ENCODE results near the gene USP4. TPM values are rescaled to one million over a fixed set of nuclear protein-coding genes. Genes with fewer than 3 reads are reported as not detected.

The USP4 gene
- polyA plus RNA-seq, 3 donors = 68.6 to 125 (median 78.9) TPM

- peaks cover 74 to 92% of the 10 kb centered on the region in 2 donors for H3K36me3 Mint-ChIP-seq
- intact Hi-C loops (cut with micrococcal nuclease) = no loop called here
- no peaks in the 10 kb centered on the region for H3K4me1 Mint-ChIP-seq
- no peak for DNase-seq
- Histone ChIP-seq H3K79me2 (ENCODE audit: insufficient read depth, low read length) (peaks cover 27% of the 10 kb centered on the region), H3K36me3 (replicated peaks in 1 of 2; ENCODE audit: control insufficient read depth in 1 of 2, insufficient read depth in 2 of 2, low read length in 2 of 2) (peaks cover 85 to 96% of the 10 kb centered on the region in 2 donors), H3K4me3 (replicated peaks in 1 of 3; ENCODE audit: low read depth in 2 of 3, low read length in 3 of 3) (no peak overlapping the region), H3K4me1 (ENCODE audit: control insufficient read depth in 1 of 2, insufficient read depth in 2 of 2, low read length in 2 of 2) (no peaks in the 10 kb centered on the region), H3K27me3 (ENCODE audit: control insufficient read depth in 2 of 2, insufficient read depth in 2 of 2, low read length in 2 of 2) (no peaks in the 10 kb centered on the region), H3K9ac (ENCODE audit: insufficient read depth, low read length, poor library complexity, severe bottlenecking) (no peak overlapping the region), H4K20me1 (ENCODE audit: insufficient read depth, low read length) (peaks cover 87% of the 10 kb centered on the region), H3K9me3 (replicated peaks in 1 of 2; ENCODE audit: control insufficient read depth in 1 of 2, insufficient read depth in 1 of 2, low read length in 2 of 2) (no peaks in the 10 kb centered on the region), H2AFZ (ENCODE audit: insufficient read depth, low read depth, low read length, poor library complexity, severe bottlenecking) (no peak overlapping the region), H3K4me2 (replicated peaks; ENCODE audit: extremely low read depth, low read length, poor library complexity, severe bottlenecking) (no peak overlapping the region), H3K27ac (ENCODE audit: low read depth in 1 of 2, low read length in 2 of 2) (no peak overlapping the region)
- no peak overlapping the region for H3K27ac Mint-ChIP-seq
- 100% methylated on average over 2 of the region's 5 CpGs for WGBS (ENCODE audit: insufficient coverage)
- H3K4me3 Mint-ChIP-seq = no peak overlapping the region
- TF ChIP-seq CTCF (IDR thresholded peaks at IDR 0.05) = no peak
- H3K9me3 Mint-ChIP-seq = no peaks in the 10 kb centered on the region
- H3K27me3 Mint-ChIP-seq (ENCODE audit: low read depth in 3 of 3) = no peaks in the 10 kb centered on the region
Observed at GRCh38 chr3:49305608-49306007, 34.2 kb downstream of the USP4 start.

DNA sequence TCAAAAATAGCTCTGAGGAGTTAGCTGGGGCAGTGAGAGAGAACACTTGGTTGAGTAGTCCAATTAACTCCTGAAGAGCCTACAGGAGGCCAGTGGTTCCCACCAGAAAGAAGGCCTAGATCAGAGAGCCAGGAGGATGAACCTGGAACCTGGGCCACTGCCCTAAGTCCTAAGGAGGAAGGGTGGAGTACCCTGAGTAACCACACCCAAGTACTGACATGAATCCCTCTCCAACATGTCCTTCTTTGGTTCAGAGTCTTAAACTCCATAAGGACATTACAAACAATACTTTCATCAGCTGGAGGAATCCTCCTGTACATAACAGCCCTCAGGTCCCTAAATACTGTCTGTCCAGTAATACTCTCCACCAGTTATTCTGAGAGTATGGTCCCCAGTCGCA lies 37.2 kb downstream of the USP4 start:
- no peak overlapping the region for H3K4me2 ChIP-seq (replicated peaks; ENCODE audit: extremely low read depth, low read length, poor library complexity, severe bottlenecking)
- H3K27ac ChIP-seq (ENCODE audit: low read depth in 1 of 2, low read length in 2 of 2) = peak overlapping the region in 1 of 2 donors; percentile 31
- H3K27ac Mint-ChIP-seq = peak overlapping the region in 2 of 7 donors; percentile 50 to 70
- H3K36me3 ChIP-seq (replicated peaks in 1 of 2; ENCODE audit: control insufficient read depth in 1 of 2, insufficient read depth in 2 of 2, low read length in 2 of 2) = peaks cover 86 to 96% of the 10 kb centered on the region in 2 donors
- H3K27me3 Mint-ChIP-seq (ENCODE audit: low read depth in 3 of 3) = peaks cover 0 to 2% (median 0%) of the 10 kb centered on the region in 3 donors
- H2AFZ ChIP-seq (ENCODE audit: insufficient read depth, low read depth, low read length, poor library complexity, severe bottlenecking) = no peak overlapping the region
- no peaks in the 10 kb centered on the region for H3K4me1 Mint-ChIP-seq
- peaks cover 0 to under 1% of the 10 kb centered on the region in 2 donors for H3K4me1 ChIP-seq (ENCODE audit: control insufficient read depth in 1 of 2, insufficient read depth in 2 of 2, low read length in 2 of 2)
- H3K36me3 Mint-ChIP-seq = peaks cover 79 to 96% of the 10 kb centered on the region in 2 donors
- intact Hi-C loops (cut with micrococcal nuclease) = no loop called here
- no peaks in the 10 kb centered on the region for H3K9me3 Mint-ChIP-seq
- H3K27me3 ChIP-seq (ENCODE audit: control insufficient read depth in 2 of 2, insufficient read depth in 2 of 2, low read length in 2 of 2) = no peaks in the 10 kb centered on the region
- H3K9ac ChIP-seq (ENCODE audit: insufficient read depth, low read length, poor library complexity, severe bottlenecking) = no peak overlapping the region
- H3K79me2 ChIP-seq (ENCODE audit: insufficient read depth, low read length) = peaks cover 24% of the 10 kb centered on the region
- no CpG with 5 or more reads among the region's 1 CpG for whole genome bisulfite sequencing (ENCODE audit: insufficient coverage)
- H4K20me1 ChIP-seq (ENCODE audit: insufficient read depth, low read length) = peaks cover 84% of the 10 kb centered on the region
- no peak for TF ChIP-seq CTCF (IDR thresholded peaks at IDR 0.05)
- H3K4me3 Mint-ChIP-seq = no peak overlapping the region
- H3K9me3 ChIP-seq (replicated peaks in 1 of 2; ENCODE audit: control insufficient read depth in 1 of 2, insufficient read depth in 1 of 2, low read length in 2 of 2) = no peaks in the 10 kb centered on the region
- no peak for DNase-seq
- H3K4me3 ChIP-seq (replicated peaks in 1 of 3; ENCODE audit: low read depth in 2 of 3, low read length in 3 of 3) = no peak overlapping the region

Data from CD14-positive monocyte (primary cell).